ENCODE measurements around the gene CHST11. TPM values are rescaled to one million over a fixed set of nuclear protein-coding genes. Genes with fewer than 3 reads are reported as not detected.

Gene CHST11
- total and polyA plus RNA-seq, 2 donors from 2014 or later: 2.0 to 23.3 TPM

- no peak overlapping the region for H3K27ac ChIP-seq (ENCODE audit: low read depth in 2 of 2, low read length in 2 of 2)
- no peaks in the 10 kb centered on the region for H3K4me1 ChIP-seq (ENCODE audit: control insufficient read depth in 2 of 3, insufficient read depth in 2 of 3, low read depth in 1 of 3, low read length in 3 of 3)
- intact Hi-C loops (cut with DNase I): no loop called here
- no peak overlapping the region for H3K9ac ChIP-seq (ENCODE audit: low read length in 3 of 3)
- no peaks in the 10 kb centered on the region for H3K27me3 ChIP-seq (ENCODE audit: control insufficient read depth, insufficient read depth, low read length)
- TF ChIP-seq CTCF (IDR thresholded peaks at IDR 0.05; ENCODE audit: borderline replicate concordance, extremely low read depth, insufficient read depth): no peak
- no peak for FAIRE-seq
- no peaks in the 10 kb centered on the region for H3K9me3 ChIP-seq (ENCODE audit: control insufficient read depth in 2 of 3, insufficient read depth in 1 of 3, low read length in 3 of 3)
- H3K36me3 ChIP-seq (ENCODE audit: control insufficient read depth in 2 of 3, insufficient read depth in 3 of 3, low read length in 3 of 3): no peaks in the 10 kb centered on the region
- no peak overlapping the region for H3K4me3 ChIP-seq (ENCODE audit: low read length in 3 of 3)
- DNase-seq: no peak
Measured at GRCh38 chr12:104412681-104413080, 44.1 kb upstream of the CHST11 start.

GRCh38 chr12:104413330-104413729 lies 43.4 kb upstream of the CHST11 start:
- no peak for FAIRE-seq
- no peak for TF ChIP-seq CTCF (IDR thresholded peaks at IDR 0.05; ENCODE audit: borderline replicate concordance, extremely low read depth, insufficient read depth)
- intact Hi-C loops (cut with DNase I): no loop called here

GRCh38 chr12:104414581-104415341 lies 42.0 kb upstream of the CHST11 start:
- no peak for TF ChIP-seq CTCF (IDR thresholded peaks at IDR 0.05; ENCODE audit: borderline replicate concordance, extremely low read depth, insufficient read depth)
- FAIRE-seq (no peak), DNase-seq (no peak)
- no peaks in the 10 kb centered on the region for H3K4me1 ChIP-seq (ENCODE audit: control insufficient read depth in 2 of 3, insufficient read depth in 2 of 3, low read depth in 1 of 3, low read length in 3 of 3)
- no peaks in the 10 kb centered on the region for H3K27me3 ChIP-seq (ENCODE audit: control insufficient read depth, insufficient read depth, low read length)
- no peak overlapping the region for H3K27ac ChIP-seq (ENCODE audit: low read depth in 2 of 2, low read length in 2 of 2)
- intact Hi-C loops (cut with DNase I): no loop called here
- H3K9me3 ChIP-seq (ENCODE audit: control insufficient read depth in 2 of 3, insufficient read depth in 1 of 3, low read length in 3 of 3): no peaks in the 10 kb centered on the region
- no peak overlapping the region for H3K4me3 ChIP-seq (ENCODE audit: low read length in 3 of 3)
- no peak overlapping the region for H3K9ac ChIP-seq (ENCODE audit: low read length in 3 of 3)
- no peaks in the 10 kb centered on the region for H3K36me3 ChIP-seq (ENCODE audit: control insufficient read depth in 2 of 3, insufficient read depth in 3 of 3, low read length in 3 of 3)

More at GRCh38 chr12:104413330-104413729, 43.4 kb upstream of the CHST11 start:
- no peak overlapping the region for H3K9ac ChIP-seq (ENCODE audit: low read length in 3 of 3)
- H3K27me3 ChIP-seq (ENCODE audit: control insufficient read depth, insufficient read depth, low read length): no peaks in the 10 kb centered on the region
- no peak overlapping the region for H3K4me3 ChIP-seq (ENCODE audit: low read length in 3 of 3)
- H3K27ac ChIP-seq (ENCODE audit: low read depth in 2 of 2, low read length in 2 of 2): no peak overlapping the region
- no peaks in the 10 kb centered on the region for H3K4me1 ChIP-seq (ENCODE audit: control insufficient read depth in 2 of 3, insufficient read depth in 2 of 3, low read depth in 1 of 3, low read length in 3 of 3)
- no peaks in the 10 kb centered on the region for H3K9me3 ChIP-seq (ENCODE audit: control insufficient read depth in 2 of 3, insufficient read depth in 1 of 3, low read length in 3 of 3)
- H3K36me3 ChIP-seq (ENCODE audit: control insufficient read depth in 2 of 3, insufficient read depth in 3 of 3, low read length in 3 of 3): no peaks in the 10 kb centered on the region
- no peak for DNase-seq
